PC-9 (cell line): ENCODE measurements around the gene JMJD8. TPM values are rescaled to one million over a fixed set of nuclear protein-coding genes. Genes with fewer than 3 reads are reported as not detected.

Experiments
- BruUV-seq: library from RNA; stranded (reverse); fragments of 400-500 nt; replicated peaks from 2 replicates; lab custom pipeline; 2021; lab: Mats Ljungman, UMichigan
- CTCF ChIA-PET: fragments of 300-600 bp; sonication (Branson Sonifier 250); formaldehyde crosslinking; loops from one replicate; lab custom pipeline; 2022; ENCODE audit warnings: antibody characterized with exemption; lab: Charles Lee
- POLR2A ChIA-PET: fragments of 300-600 bp; sonication (Branson Sonifier 250); formaldehyde crosslinking; loops from one replicate; lab custom pipeline; 2022; ENCODE audit warnings: antibody characterized with exemption; ENCODE audit not compliant: unreplicated experiment; lab: Charles Lee
- DNase-seq, 2 experiments: peaks; one replicate each; pipeline versions ENCODE4 v3.0.0 to v3.0.0-alpha.2; 2015 to 2022; ENCODE audit warnings: mixed read lengths in 1 of 2
- H2AFZ ChIP-seq: fragments of 200-600 bp; sonication (generic); 2 replicates; pipeline ENCODE4 v1.8.1; 2017; ENCODE audit warnings: antibody characterized with exemption
- H3F3A ChIP-seq: fragments of 200-600 bp; sonication (generic); 2 replicates; pipeline ENCODE4 v1.8.1; 2017; ENCODE audit warnings: antibody characterized with exemption, mild to moderate bottlenecking, low read depth; ENCODE audit not compliant: insufficient read depth
- H3K27ac ChIP-seq: fragments of 200-600 bp; sonication (generic); 2 replicates; pipeline ENCODE4 v1.6.1; 2016; ENCODE audit warnings: mixed run types
- H3K27me3 ChIP-seq: fragments of 200-600 bp; sonication (generic); 2 replicates; pipeline ENCODE4 v1.6.1; 2016; ENCODE audit warnings: low read depth, mixed run types; ENCODE audit not compliant: insufficient read depth
- H3K36me3 ChIP-seq: fragments of 200-600 bp; sonication (generic); 2 replicates; pipeline ENCODE4 v1.6.1; 2016; ENCODE audit warnings: low read depth, mixed run types
- H3K4me1 ChIP-seq: fragments of 200-600 bp; sonication (generic); replicated peaks from 2 replicates; pipeline ENCODE4 v1.6.1; 2016; ENCODE audit warnings: mixed run types; ENCODE audit not compliant: insufficient read depth
- H3K4me2 ChIP-seq: fragments of 200-600 bp; sonication (generic); 2 replicates; pipeline ENCODE4 v1.6.1; 2017; ENCODE audit warnings: mixed run types
- H3K4me3 ChIP-seq: fragments of 200-600 bp; sonication (generic); 2 replicates; pipeline ENCODE4 v1.6.1; 2016; ENCODE audit warnings: mixed run types
- H3K79me2 ChIP-seq: fragments of 200-600 bp; sonication (generic); 2 replicates; pipeline ENCODE4 v1.6.1; 2017; ENCODE audit warnings: low read depth, mixed run types
- H3K9me2 ChIP-seq: fragments of 200-600 bp; sonication (generic); 2 replicates; pipeline ENCODE4 v1.8.1; 2017; ENCODE audit warnings: mild to moderate bottlenecking; ENCODE audit not compliant: insufficient read depth
- H3K9me3 ChIP-seq: fragments of 200-600 bp; sonication (generic); 2 replicates; pipeline ENCODE4 v1.8.1; 2016; ENCODE audit warnings: low read depth; ENCODE audit not compliant: insufficient read depth
- H4K20me1 ChIP-seq: fragments of 200-600 bp; sonication (generic); 2 replicates; pipeline ENCODE4 v1.8.1; 2017; ENCODE audit not compliant: insufficient read depth
- EZH2 ChIP-seq: fragments of 200-600 bp; sonication (generic); IDR thresholded peaks from 2 replicates; pipeline ENCODE4 v1.8.0; 2017; ENCODE audit warnings: antibody characterized with exemption, low read depth
- intact Hi-C: fragments of 100-400 bp; cut with micrococcal nuclease; formaldehyde crosslinking; loops from one replicate; pipeline ENCODE4 v1.10.0; 2022; ENCODE audit not compliant: unreplicated experiment
- total RNA-seq: library from RNA; stranded (reverse); gene quantifications from 2 replicates; pipeline ENCODE4 v1.2.3, GENCODE V29; 2021
- TF ChIP-seq, protein P1 (sequence below): fragments of 200-600 bp; sonication (generic); conservative IDR thresholded peaks from 2 replicates; pipeline ENCODE4 v1.6.1; 2017; ENCODE audit warnings: mixed run types, antibody characterized with exemption, mild to moderate bottlenecking, moderate library complexity

Gene JMJD8
- total RNA-seq, 1 experiment from 2014 or later = 57.4 TPM

DNA sequence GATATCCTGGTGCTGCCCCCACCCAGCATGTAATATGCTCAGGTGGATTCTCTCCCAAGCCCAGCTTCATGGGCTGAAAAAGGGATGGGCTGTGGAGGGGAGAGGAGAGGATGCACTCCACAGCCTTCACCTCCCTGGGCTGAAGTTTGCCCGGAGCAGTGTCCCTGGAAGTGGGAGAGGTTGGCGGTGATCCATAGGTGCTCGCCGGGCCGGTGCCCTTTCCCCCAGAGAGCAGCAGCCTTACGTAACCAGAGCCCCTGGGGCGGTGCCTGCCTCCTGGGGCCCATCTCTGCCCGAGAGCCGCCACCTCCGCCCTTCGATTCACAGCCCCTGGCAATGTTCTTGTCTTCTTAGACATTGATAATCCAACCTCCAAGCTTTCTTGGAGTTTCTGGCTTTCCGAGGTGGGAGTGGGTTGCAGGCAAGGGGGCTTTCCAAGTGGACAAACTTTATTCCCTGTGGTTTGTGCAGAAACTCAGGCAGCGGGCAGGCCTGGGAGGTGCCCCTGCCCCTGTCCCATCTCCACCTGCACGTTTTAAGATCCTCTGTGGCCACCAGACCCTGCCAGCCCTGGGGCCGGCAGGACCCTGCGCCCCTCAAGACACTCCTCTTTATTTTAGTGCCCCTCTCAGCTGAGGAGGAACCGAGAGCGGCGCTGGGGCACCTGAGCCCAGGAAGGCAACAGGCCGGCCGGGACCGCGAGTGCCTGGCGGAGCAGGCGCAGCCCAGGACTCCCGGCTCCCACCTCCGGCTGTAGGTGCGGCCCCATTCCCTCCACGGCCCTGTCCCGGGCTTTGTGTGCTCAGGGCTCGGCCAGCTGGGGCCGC, 38.1 kb downstream of the JMJD8 start:
- no peaks in the 10 kb centered on the region for H3K9me3 ChIP-seq
- DNase-seq = peak; percentile 66 to 94
- POLR2A ChIA-PET = no interaction called here
- H3K36me3 ChIP-seq = no peaks in the 10 kb centered on the region
- peaks cover 33% of the 10 kb centered on the region for H3F3A ChIP-seq
- peak overlapping the region; percentile 26; the same call in 1 of the 2 replicates for H3K4me3 ChIP-seq
- CTCF ChIA-PET = interaction anchor here (0.5 kb wide), 1 partner anchor 123 kb away, joined by 4 read pairs; no protein-coding TSS in a partner anchor
- H3K27ac ChIP-seq = peak overlapping the region; percentile 65
- H3K79me2 ChIP-seq = peaks cover 69% of the 10 kb centered on the region
- no peaks in the 10 kb centered on the region for H3K9me2 ChIP-seq
- intact Hi-C loops = loop anchor here (10.0 kb wide), 1 partner anchor 261 kb away; the partner anchor contains the start of gene PGAP6
- H4K20me1 ChIP-seq = peaks cover 17% of the 10 kb centered on the region; the same call in 1 of the 2 replicates
- peaks cover 65% of the 10 kb centered on the region for H3K4me1 ChIP-seq
- no TSS peak for BruUV-seq
- no peaks in the 10 kb centered on the region for H3K27me3 ChIP-seq
- TF ChIP-seq, protein P1, sequence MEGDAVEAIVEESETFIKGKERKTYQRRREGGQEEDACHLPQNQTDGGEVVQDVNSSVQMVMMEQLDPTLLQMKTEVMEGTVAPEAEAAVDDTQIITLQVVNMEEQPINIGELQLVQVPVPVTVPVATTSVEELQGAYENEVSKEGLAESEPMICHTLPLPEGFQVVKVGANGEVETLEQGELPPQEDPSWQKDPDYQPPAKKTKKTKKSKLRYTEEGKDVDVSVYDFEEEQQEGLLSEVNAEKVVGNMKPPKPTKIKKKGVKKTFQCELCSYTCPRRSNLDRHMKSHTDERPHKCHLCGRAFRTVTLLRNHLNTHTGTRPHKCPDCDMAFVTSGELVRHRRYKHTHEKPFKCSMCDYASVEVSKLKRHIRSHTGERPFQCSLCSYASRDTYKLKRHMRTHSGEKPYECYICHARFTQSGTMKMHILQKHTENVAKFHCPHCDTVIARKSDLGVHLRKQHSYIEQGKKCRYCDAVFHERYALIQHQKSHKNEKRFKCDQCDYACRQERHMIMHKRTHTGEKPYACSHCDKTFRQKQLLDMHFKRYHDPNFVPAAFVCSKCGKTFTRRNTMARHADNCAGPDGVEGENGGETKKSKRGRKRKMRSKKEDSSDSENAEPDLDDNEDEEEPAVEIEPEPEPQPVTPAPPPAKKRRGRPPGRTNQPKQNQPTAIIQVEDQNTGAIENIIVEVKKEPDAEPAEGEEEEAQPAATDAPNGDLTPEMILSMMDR = no peak
- no peak for TF ChIP-seq EZH2
- H3K4me2 ChIP-seq = peak overlapping the region; percentile 97
- H2AFZ ChIP-seq = no peak overlapping the region

DNA sequence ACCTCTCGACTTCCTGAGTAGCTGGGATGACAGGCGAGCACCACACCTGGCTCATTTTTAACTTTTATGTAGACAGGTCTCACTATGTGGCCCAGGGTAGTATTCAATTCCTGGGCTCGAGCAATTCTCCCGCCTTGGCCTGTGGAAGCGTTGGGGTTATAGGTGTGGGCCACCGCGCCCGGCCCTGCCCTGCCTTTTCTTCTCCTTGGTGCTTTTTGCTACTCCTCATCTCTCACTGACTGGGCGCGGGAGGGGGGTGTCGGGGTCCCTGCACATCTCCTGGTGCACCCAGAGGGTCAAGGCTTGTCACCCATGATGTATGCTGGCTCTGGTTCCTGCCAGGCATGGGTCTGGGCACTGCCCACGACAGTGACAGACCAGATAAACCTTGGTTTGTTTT, 39.6 kb downstream of the JMJD8 start:
- no peaks in the 10 kb centered on the region for H3K36me3 ChIP-seq
- peaks cover 17% of the 10 kb centered on the region; the same call in 1 of the 2 replicates for H4K20me1 ChIP-seq
- H3K4me1 ChIP-seq = peaks cover 53% of the 10 kb centered on the region
- intact Hi-C loops = loop anchor here (10.0 kb wide), 1 partner anchor 260 kb away; the partner anchor contains the start of gene PGAP6
- no peaks in the 10 kb centered on the region for H3K27me3 ChIP-seq
- H3F3A ChIP-seq = peaks cover 38% of the 10 kb centered on the region
- BruUV-seq = no TSS peak
- peak overlapping the region; percentile 65 for H3K27ac ChIP-seq
- H3K79me2 ChIP-seq = peaks cover 59% of the 10 kb centered on the region
- H3K4me2 ChIP-seq = peak overlapping the region; percentile 97
- TF ChIP-seq, protein P1 = no peak
- POLR2A ChIA-PET = no interaction called here
- DNase-seq = no peak
- no peak overlapping the region for H2AFZ ChIP-seq
- H3K4me3 ChIP-seq = no peak overlapping the region; the same call in 1 of the 2 replicates
- H3K9me3 ChIP-seq = no peaks in the 10 kb centered on the region
- H3K9me2 ChIP-seq = no peaks in the 10 kb centered on the region
- CTCF ChIA-PET = no interaction called here

DNA sequence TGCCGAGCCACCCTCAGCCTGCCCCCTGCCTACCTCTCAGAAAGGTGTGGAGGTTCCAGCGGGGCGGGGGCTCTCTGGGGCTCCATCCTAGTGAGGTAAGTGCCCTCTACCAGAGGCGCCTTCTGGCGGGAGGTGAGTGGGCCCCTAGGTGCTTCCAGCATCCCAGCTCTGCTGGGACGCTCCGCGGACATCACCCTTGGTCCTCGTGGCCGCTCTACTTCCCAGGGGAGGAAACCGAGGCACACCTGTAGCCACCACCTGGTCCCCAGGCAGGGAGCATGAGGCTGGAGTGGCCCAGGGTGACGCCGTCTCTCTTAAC, 41.1 kb downstream of the JMJD8 start:
- no peak for DNase-seq
- POLR2A ChIA-PET = interaction anchor here (0.8 kb wide), 1 partner anchor 16 kb away, joined by 4 read pairs; no protein-coding TSS in a partner anchor
- intact Hi-C loops = loop anchor here (10.0 kb wide), 1 partner anchor 258 kb away; the partner anchor contains the start of gene PGAP6
- no peaks in the 10 kb centered on the region for H3K9me2 ChIP-seq
- H3K4me3 ChIP-seq = peak overlapping the region; percentile 69
- H3K79me2 ChIP-seq = peaks cover 49% of the 10 kb centered on the region
- H3K9me3 ChIP-seq = no peaks in the 10 kb centered on the region
- TF ChIP-seq, protein P1 = no peak
- TF ChIP-seq EZH2 = no peak
- peaks cover 51% of the 10 kb centered on the region for H3K4me1 ChIP-seq
- BruUV-seq = no TSS peak
- CTCF ChIA-PET = interaction anchor here (0.6 kb wide), 1 partner anchor 164 kb away, joined by 13 read pairs; no protein-coding TSS in a partner anchor
- H3K36me3 ChIP-seq = no peaks in the 10 kb centered on the region
- peak overlapping the region; percentile 23; the same call in 1 of the 2 replicates for H3K27ac ChIP-seq
- peaks cover 36% of the 10 kb centered on the region for H3F3A ChIP-seq
- H2AFZ ChIP-seq = no peak overlapping the region
- H3K4me2 ChIP-seq = peak overlapping the region; percentile 97
- H3K27me3 ChIP-seq = no peaks in the 10 kb centered on the region
- H4K20me1 ChIP-seq = peaks cover 17% of the 10 kb centered on the region; the same call in 1 of the 2 replicates
